GM12864 (cell line): ENCODE measurements around the gene TRIP4.
"Not testable (repeated sequence)": the region's sequence is repeated elsewhere in the genome, so short reads cannot be mapped to it uniquely, and the experiment has no call there.

ENCODE experiments used
- DNase-seq: peaks from one replicate; pipeline ENCODE4 v3.0.0-alpha.2; 2011; ENCODE audit warnings: low read depth
- H3K4me3 ChIP-seq: 2 replicates; pipeline ENCODE4 v1.5.1; 2011; ENCODE audit warnings: mild to moderate bottlenecking, low read depth, low read length, control low read depth
- TF ChIP-seq, protein P1 (sequence below): IDR thresholded peaks from 2 replicates; pipeline ENCODE4 v1.5.1; 2011; ENCODE audit warnings: low read depth, mild to moderate bottlenecking, moderate library complexity, low read length, control low read depth, inconsistent platforms; ENCODE audit errors: missing control alignments

The TRIP4 gene

DNA sequence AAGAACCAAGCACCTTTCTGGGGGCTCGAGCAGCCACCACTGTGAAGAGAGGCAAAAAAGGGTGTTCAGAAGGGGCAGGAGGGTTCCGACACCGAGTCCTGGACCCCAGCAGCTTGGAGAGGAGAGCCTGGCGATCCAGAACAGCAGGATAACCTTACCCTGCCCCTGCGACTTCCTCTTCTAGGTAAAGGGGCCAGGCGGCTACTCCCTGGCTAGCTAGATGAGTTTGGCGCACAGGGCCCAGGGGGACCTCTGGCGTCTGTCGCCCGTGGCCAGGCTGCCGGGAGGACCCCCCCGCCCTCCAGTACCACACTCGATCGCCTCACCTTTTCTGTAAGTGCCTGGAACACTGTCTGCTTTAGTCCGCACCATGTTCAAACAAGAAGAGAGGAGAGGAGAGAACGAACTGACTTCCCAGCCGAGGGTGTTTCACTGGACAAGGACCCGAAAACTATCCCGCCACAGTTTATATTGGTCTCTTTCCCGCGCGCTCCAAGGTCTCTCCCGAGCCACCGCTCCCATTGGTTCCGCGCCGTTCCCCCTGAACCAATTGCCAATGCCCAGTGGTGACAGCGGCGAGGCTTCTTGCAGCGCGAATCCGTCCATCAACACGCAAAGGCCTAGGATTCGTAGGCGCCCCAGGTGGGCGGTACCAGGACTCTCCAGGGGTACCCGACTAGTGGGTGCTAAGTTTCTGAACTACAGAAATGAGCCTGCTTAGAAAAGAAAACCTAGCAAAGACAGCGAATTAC lies 6.5 kb upstream of the TRIP4 start, which contains the start of gene PCLAF:
PCLAF (minus strand) TSS at position 442 of the 752 bp plus-strand sequence; CDS start at position 372, 70 bp downstream.
- TF ChIP-seq, protein P1, sequence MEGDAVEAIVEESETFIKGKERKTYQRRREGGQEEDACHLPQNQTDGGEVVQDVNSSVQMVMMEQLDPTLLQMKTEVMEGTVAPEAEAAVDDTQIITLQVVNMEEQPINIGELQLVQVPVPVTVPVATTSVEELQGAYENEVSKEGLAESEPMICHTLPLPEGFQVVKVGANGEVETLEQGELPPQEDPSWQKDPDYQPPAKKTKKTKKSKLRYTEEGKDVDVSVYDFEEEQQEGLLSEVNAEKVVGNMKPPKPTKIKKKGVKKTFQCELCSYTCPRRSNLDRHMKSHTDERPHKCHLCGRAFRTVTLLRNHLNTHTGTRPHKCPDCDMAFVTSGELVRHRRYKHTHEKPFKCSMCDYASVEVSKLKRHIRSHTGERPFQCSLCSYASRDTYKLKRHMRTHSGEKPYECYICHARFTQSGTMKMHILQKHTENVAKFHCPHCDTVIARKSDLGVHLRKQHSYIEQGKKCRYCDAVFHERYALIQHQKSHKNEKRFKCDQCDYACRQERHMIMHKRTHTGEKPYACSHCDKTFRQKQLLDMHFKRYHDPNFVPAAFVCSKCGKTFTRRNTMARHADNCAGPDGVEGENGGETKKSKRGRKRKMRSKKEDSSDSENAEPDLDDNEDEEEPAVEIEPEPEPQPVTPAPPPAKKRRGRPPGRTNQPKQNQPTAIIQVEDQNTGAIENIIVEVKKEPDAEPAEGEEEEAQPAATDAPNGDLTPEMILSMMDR, result no peak
- H3K4me3 ChIP-seq, result peak within 1 kb of the TSS; percentile 84
- peak; percentile 93 for DNase-seq

DNA sequence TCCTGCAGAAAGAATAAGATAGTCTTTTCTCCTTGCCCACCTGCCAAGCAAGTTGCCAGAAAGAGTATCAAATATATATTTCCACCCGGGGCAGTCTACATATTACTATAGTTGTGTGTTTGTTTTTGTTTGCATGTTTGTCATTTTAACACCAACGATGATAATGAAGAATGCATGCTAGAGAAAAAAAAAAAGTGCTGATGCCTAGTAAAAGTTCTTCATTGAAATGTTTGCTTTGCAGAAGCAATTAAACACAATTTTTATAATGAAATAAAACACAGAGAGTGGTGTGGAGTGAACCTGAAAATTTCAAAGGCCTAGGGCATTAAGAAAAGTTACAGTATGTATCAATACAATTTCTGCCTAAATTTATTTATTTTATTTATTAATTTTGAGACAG lies 3.9 kb upstream of the TRIP4 start:
- no peak overlapping the region for H3K4me3 ChIP-seq
- DNase-seq, result no peak
- TF ChIP-seq, protein P1, result no peak

GRCh38 chr15:64386291-64386690 lies 1.3 kb upstream of the TRIP4 start:
- no peak overlapping the region for H3K4me3 ChIP-seq
- TF ChIP-seq, protein P1, result no peak
- no peak for DNase-seq

DNA sequence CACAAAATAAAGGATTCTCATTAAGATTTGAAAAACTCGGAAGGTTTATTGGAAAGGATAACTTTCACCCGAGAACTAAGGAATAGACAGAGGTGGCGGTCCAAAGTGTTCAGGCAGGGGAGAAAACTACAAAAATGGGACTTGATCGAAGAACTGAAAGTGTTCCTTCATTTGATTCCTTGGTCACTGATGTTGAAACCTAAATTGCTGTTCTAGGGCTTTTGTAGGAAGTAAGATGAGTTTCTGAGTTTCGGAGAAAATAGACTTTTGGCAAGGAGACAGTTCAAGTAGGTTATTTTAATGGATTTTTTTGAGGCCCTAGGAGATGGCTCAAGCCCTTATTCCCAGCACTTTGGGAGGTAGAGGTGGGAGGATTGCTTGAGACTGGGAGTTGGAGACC lies 1.4 kb downstream of the TRIP4 start:
- TF ChIP-seq, protein P1, result no peak
- DNase-seq, result no peak
- H3K4me3 ChIP-seq, result no peak overlapping the region

DNA sequence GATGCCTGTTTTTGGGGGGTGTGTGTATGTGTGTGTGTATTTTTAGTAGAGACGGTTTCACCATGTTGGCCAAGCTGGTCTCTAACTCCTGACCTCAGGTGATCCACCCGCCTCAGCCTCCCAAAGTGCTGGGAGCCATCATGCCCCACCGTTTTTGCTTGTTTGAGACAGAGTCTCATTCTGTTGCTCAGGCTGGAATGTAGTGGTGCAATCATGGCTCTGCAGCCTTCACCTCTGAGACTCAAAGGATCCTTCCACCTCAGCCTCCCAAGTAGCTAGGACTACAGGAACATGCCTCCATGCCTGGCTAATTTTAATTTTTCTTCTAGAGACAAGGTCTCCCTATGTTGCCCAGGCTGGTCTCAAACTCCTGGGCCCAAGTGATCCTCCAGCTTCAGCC lies 4.8 kb downstream of the TRIP4 start:
- H3K4me3 ChIP-seq, DNase-seq: not testable (repeated sequence)

DNA sequence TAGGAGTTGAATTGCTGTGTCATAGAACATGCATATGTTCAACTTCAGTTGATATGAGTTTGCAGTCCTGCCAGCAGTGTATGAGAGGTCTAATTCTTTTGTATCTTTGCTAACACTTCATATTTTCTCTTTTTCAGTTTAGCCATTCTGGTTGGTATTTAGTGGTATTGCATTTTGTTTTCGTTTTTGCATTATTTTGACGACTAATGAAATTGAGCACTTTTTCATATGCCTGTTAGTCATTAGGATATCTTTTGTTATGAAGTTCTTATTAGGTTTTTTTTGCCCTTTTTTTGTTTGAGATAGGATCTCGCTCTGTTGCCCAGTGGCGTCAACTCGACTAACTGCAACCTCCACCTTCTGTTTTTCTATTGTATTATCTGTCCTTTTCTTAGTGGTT lies 9.2 kb downstream of the TRIP4 start:
- DNase-seq, result no peak
- TF ChIP-seq, protein P1, result no peak
- no peak overlapping the region for H3K4me3 ChIP-seq

DNA sequence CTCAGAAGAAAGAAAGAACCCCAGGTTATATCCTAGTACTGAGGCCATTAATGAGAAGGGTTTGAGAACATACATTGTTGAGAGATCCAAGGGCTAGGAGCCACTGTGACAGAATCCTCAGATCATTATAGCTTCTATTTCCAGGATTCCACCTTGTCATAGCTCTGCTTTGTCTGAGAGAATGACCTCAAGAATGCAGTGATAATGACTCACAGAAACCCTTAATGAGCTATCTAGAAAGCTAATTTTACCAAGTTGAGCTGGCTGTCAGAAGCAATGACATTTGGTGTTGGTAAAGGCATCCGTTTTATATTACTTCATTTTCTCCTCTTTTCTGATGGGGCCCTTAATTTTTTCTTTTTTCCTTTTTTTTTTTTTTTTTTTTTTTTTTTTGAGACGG lies 10.9 kb downstream of the TRIP4 start:
- H3K4me3 ChIP-seq, result no peak overlapping the region
- TF ChIP-seq, protein P1, result no peak
- no peak for DNase-seq
